HCT116 (cell line): ENCODE measurements around the gene TMEM184A. TPM values are rescaled to one million over a fixed set of nuclear protein-coding genes. Genes with fewer than 3 reads are reported as not detected.

Experiments
- ATAC-seq: fragments of 200-7000 bp; cut with Tn5 transposase; 2 replicates; pipeline ENCODE4 v1.9.1; 2020; ENCODE audit warnings: mild to moderate bottlenecking, moderate library complexity
- BruUV-seq: library from RNA; stranded (reverse); fragments of 400-500 nt; replicated peaks from 2 replicates; lab custom pipeline; 2021; lab: Mats Ljungman, UMichigan
- CTCF ChIA-PET: fragments of 300-600 bp; sonication (Branson Sonifier 250); formaldehyde crosslinking; loops from one replicate; lab custom pipeline; 2021; ENCODE audit warnings: antibody characterized with exemption; lab: Charles Lee
- POLR2A ChIA-PET: fragments of 300-600, 350-600 bp; sonication (Branson Sonifier 250); formaldehyde crosslinking; loops from one replicate; lab custom pipeline; 2021; ENCODE audit warnings: antibody characterized with exemption; lab: Charles Lee
- RAD21 ChIA-PET, 2 experiments: fragments of 300-600 bp; sonication (Branson Sonifier 250); formaldehyde crosslinking; loops; one replicate each; lab custom pipeline; 2023; ENCODE audit warnings: low total read pairs in 2 of 2; ENCODE audit not compliant: uncharacterized antibody in 2 of 2, unreplicated experiment in 2 of 2, low non-redundant PET in 1 of 2; lab: Charles Lee
- DNase-seq: peaks from one replicate; pipeline ENCODE4 v3.0.0-alpha.2; 2010; ENCODE audit warnings: low read depth, low spot score
- H2AFZ ChIP-seq: fragments of 200-600 bp; shearing (Covaris generic), sonication (generic); 2 replicates; pipeline ENCODE4 v1.6.1; 2017; ENCODE audit warnings: low read depth, mixed run types, mixed read lengths, antibody characterized with exemption, low read length; ENCODE audit not compliant: poor library complexity, severe bottlenecking
- H3K27ac ChIP-seq: 2 replicates; pipeline ENCODE4 v1.5.1; 2012; ENCODE audit warnings: low read depth, low read length
- H3K27me3 ChIP-seq: fragments of 200-600 bp; sonication (generic); 2 replicates; pipeline ENCODE4 v1.6.1; 2016; ENCODE audit warnings: mixed run types, low read length, mixed read lengths; ENCODE audit not compliant: insufficient read depth
- H3K36me3 ChIP-seq, 2 experiments: fragments of 200-500 bp in 1 of 2; fragments of 200-600 bp in 1 of 2; sonication (Bioruptor generic) in 1 of 2; sonication (generic) in 1 of 2; 2 replicates each; pipeline versions ENCODE4 v1.5.1 to v1.6.1; 2014 to 2016; ENCODE audit warnings: low read length in 2 of 2, inconsistent platforms in 1 of 2, mixed read lengths in 1 of 2, mixed run types in 1 of 2; ENCODE audit not compliant: insufficient read depth in 2 of 2, control insufficient read depth in 1 of 2
- H3K4me1 ChIP-seq, 2 experiments: fragments of 200-600 bp in 1 of 2; sonication (generic) in 1 of 2; 2 replicates each; pipeline versions ENCODE4 v1.5.1 to v1.6.1; 2012 to 2017; ENCODE audit warnings: low read length in 2 of 2, inconsistent platforms in 1 of 2, mild to moderate bottlenecking in 1 of 2, mixed read lengths in 1 of 2, mixed run types in 1 of 2, moderate library complexity in 1 of 2; ENCODE audit not compliant: insufficient read depth in 2 of 2, control insufficient read depth in 1 of 2
- H3K4me2 ChIP-seq: fragments of 200-600 bp; sonication (generic); 2 replicates; pipeline ENCODE4 v1.6.1; 2017; ENCODE audit warnings: mixed run types, low read length, mixed read lengths
- H3K4me3 ChIP-seq, 2 experiments: fragments of 200-600 bp in 1 of 2; sonication (generic) in 1 of 2; replicated peaks in 1 of 2; 2 replicates each; pipeline ENCODE4 v1.5.1; 2011 to 2016; ENCODE audit warnings: low read length in 2 of 2, control low read depth in 1 of 2, low read depth in 1 of 2, mild to moderate bottlenecking in 1 of 2, mixed read lengths in 1 of 2, mixed run types in 1 of 2
- H3K79me2 ChIP-seq: fragments of 200-600 bp; sonication (generic); 2 replicates; pipeline ENCODE4 v1.6.1; 2017; ENCODE audit warnings: mild to moderate bottlenecking, mixed run types, low read length, moderate library complexity, mixed read lengths; ENCODE audit not compliant: insufficient read depth
- H3K9ac ChIP-seq: fragments of 200-600 bp; sonication (generic); 2 replicates; pipeline ENCODE4 v1.6.1; 2016; ENCODE audit warnings: low read length, mixed read lengths
- H3K9me2 ChIP-seq: fragments of 200-600 bp; sonication (generic), shearing (Covaris generic); 2 replicates; pipeline ENCODE4 v1.6.1; 2017; ENCODE audit warnings: mixed run types, mild to moderate bottlenecking, moderate library complexity; ENCODE audit not compliant: insufficient read depth
- H3K9me3 ChIP-seq, 2 experiments: fragments of 200-500 bp in 1 of 2; fragments of 200-600 bp in 1 of 2; sonication (Bioruptor generic) in 1 of 2; sonication (generic) in 1 of 2; 2 replicates each; pipeline ENCODE4 v1.6.1; 2014 to 2017; ENCODE audit warnings: low read length in 2 of 2, mixed read lengths in 2 of 2, inconsistent platforms in 1 of 2, low read depth in 1 of 2, mild to moderate bottlenecking in 1 of 2, mixed run types in 1 of 2, moderate library complexity in 1 of 2; ENCODE audit not compliant: control insufficient read depth in 1 of 2, insufficient read depth in 1 of 2
- H4K20me1 ChIP-seq: fragments of 200-600 bp; sonication (generic), shearing (Covaris generic); 2 replicates; pipeline ENCODE4 v1.6.1; 2017; ENCODE audit warnings: mixed run types, mild to moderate bottlenecking, moderate library complexity; ENCODE audit not compliant: insufficient read depth
- CTCF ChIP-seq, 3 experiments: fragments of 200-600 bp in 1 of 3; sonication (generic) in 1 of 3; IDR thresholded peaks in 2 of 3; conservative IDR thresholded peaks in 1 of 3; 2 replicates each; pipeline ENCODE4 v1.5.1; 2012 to 2017; ENCODE audit warnings: low read depth in 2 of 3, low read length in 2 of 3, antibody characterized with exemption in 1 of 3, borderline replicate concordance in 1 of 3, control low read depth in 1 of 3, mild to moderate bottlenecking in 1 of 3, mixed read lengths in 1 of 3, mixed run types in 1 of 3, moderate library complexity in 1 of 3; ENCODE audit not compliant: insufficient read depth in 1 of 3
- EGR1 ChIP-seq: IDR thresholded peaks from 2 replicates; pipeline ENCODE4 v1.6.1; 2012; ENCODE audit warnings: low read depth
- ELF1 ChIP-seq: IDR thresholded peaks from 2 replicates; pipeline ENCODE4 v1.6.1; 2012; ENCODE audit warnings: low read depth, borderline replicate concordance
- FOSL1 ChIP-seq: IDR thresholded peaks from 2 replicates; pipeline ENCODE4 v1.6.1; 2012; ENCODE audit warnings: low read depth
- MAX ChIP-seq: IDR thresholded peaks from 2 replicates; pipeline ENCODE4 v1.6.1; 2012
- REST ChIP-seq: IDR thresholded peaks from 2 replicates; pipeline ENCODE4 v1.6.1; 2012; ENCODE audit warnings: low read depth
- SP1 ChIP-seq: IDR thresholded peaks from 2 replicates; pipeline ENCODE4 v1.6.1; 2012; ENCODE audit warnings: low read depth
- YY1 ChIP-seq: IDR thresholded peaks from 2 replicates; pipeline ENCODE4 v1.6.1; 2011; ENCODE audit warnings: low read length, low read depth, moderate library complexity, mild to moderate bottlenecking; ENCODE audit not compliant: insufficient replicate concordance; ENCODE audit errors: extremely low read depth
- intact Hi-C: fragments of 100-400 bp; cut with micrococcal nuclease; formaldehyde crosslinking; loops from 2 replicates; pipeline ENCODE4 v1.10.0; 2022
- total RNA-seq: library from RNA; stranded (reverse); gene quantifications from one replicate; pipeline ENCODE4 v1.2.1, GENCODE V29; 2021; ENCODE audit not compliant: unreplicated experiment

The TMEM184A gene
- total RNA-seq, 1 experiment from 2014 or later: 34.8 TPM

- peaks cover 13% of the 10 kb centered on the region; the same call in 1 of the 2 replicates for H3K27me3 ChIP-seq
- RAD21 ChIA-PET: no interaction called here
- no TSS peak for BruUV-seq
- no peaks in the 10 kb centered on the region for H3K79me2 ChIP-seq
- POLR2A ChIA-PET: no interaction called here
- no peaks in the 10 kb centered on the region for H3K9me2 ChIP-seq
- H3K4me1 ChIP-seq: no peaks in the 10 kb centered on the region
- H3K36me3 ChIP-seq: no peaks in the 10 kb centered on the region
- intact Hi-C loops: no loop called here
- TF ChIP-seq ELF1 (no peak), YY1 (no peak), CTCF (IDR thresholded peaks at IDR 0.05 in 2 of 3, conservative IDR thresholded peaks at IDR 0.05 in 1 of 3; ENCODE audit: borderline replicate concordance in 1 of 3, insufficient read depth in 1 of 3, low read depth in 2 of 3, low read length in 2 of 3) (peak; percentile 24 to 60 (median 44); a peak in 5 of 6 replicates)
- no peak overlapping the region for H2AFZ ChIP-seq
- ATAC-seq: peak; percentile 94
- no peak for DNase-seq
- no peak overlapping the region for H3K9ac ChIP-seq
- H4K20me1 ChIP-seq: no peaks in the 10 kb centered on the region
- H3K9me3 ChIP-seq: no peaks in the 10 kb centered on the region
- no peak overlapping the region for H3K4me2 ChIP-seq
- CTCF ChIA-PET: no interaction called here
- H3K4me3 ChIP-seq: no peak overlapping the region
- no peak overlapping the region for H3K27ac ChIP-seq
These were observed 37.3 kb upstream of the TMEM184A start for GRCh38 chr7:1593091-1593866.

- ChIA-PET RAD21 (no interaction called here), CTCF (no interaction called here), POLR2A (no interaction called here)
- intact Hi-C loops: no loop called here
- Histone ChIP-seq H3K9me3 (no peaks in the 10 kb centered on the region), H3K4me3 (no peak overlapping the region), H2AFZ (no peak overlapping the region), H3K4me2 (no peak overlapping the region), H3K36me3 (no peaks in the 10 kb centered on the region), H3K9ac (no peak overlapping the region), H3K4me1 (no peaks in the 10 kb centered on the region), H3K9me2 (no peaks in the 10 kb centered on the region), H3K27me3 (peaks cover 19% of the 10 kb centered on the region; the same call in 1 of the 2 replicates), H3K79me2 (no peaks in the 10 kb centered on the region), H4K20me1 (no peaks in the 10 kb centered on the region), H3K27ac (no peak overlapping the region)
- ATAC-seq: no peak
- BruUV-seq: no TSS peak
- DNase-seq: no peak
- no peak for TF ChIP-seq MAX
- no peak for TF ChIP-seq EGR1
- no peak for TF ChIP-seq FOSL1
- TF ChIP-seq YY1: no peak
- no peak for TF ChIP-seq ELF1
- TF ChIP-seq CTCF (IDR thresholded peaks at IDR 0.05 in 2 of 3, conservative IDR thresholded peaks at IDR 0.05 in 1 of 3; ENCODE audit: borderline replicate concordance in 1 of 3, insufficient read depth in 1 of 3, low read depth in 2 of 3, low read length in 2 of 3): no peak
- no peak for TF ChIP-seq REST
- no peak for TF ChIP-seq SP1
These were observed 36.4 kb upstream of the TMEM184A start for GRCh38 chr7:1592299-1592871.
